ENCODE results near the gene RAB39A.
"Not testable (repeated sequence)": the region's sequence is repeated elsewhere in the genome, so short reads cannot be mapped to it uniquely, and the experiment has no call there.

Gene RAB39A

GRCh38 chr11:107921997-107922396, 6.3 kb upstream of the RAB39A start:
- WGBS, 2 donors (ENCODE audit: extremely low coverage in 2 of 2, insufficient read length in 2 of 2, insufficient replicate concordance in 1 of 2) = no CpG with 5 or more reads among the region's 1 CpG
- no peak overlapping the region for H3K4ac ChIP-seq (ENCODE audit: low read length)
- no peaks in the 10 kb centered on the region for H3K4me1 ChIP-seq (ENCODE audit: control insufficient read depth in 2 of 2, insufficient read depth in 1 of 2, low read depth in 1 of 2, low read length in 2 of 2)
- no peak for DNase-seq (ENCODE audit: low spot score)
- no peak overlapping the region for H3K18ac ChIP-seq (ENCODE audit: low read length)
- no peak overlapping the region for H3K4me3 ChIP-seq (ENCODE audit: low read length in 2 of 2)
- H4K91ac ChIP-seq (ENCODE audit: low read depth, low read length, poor library complexity) = no peak overlapping the region
- H2AFZ ChIP-seq (ENCODE audit: low read length) = no peak overlapping the region
- no peaks in the 10 kb centered on the region for H3K36me3 ChIP-seq (replicated peaks in 1 of 2; ENCODE audit: control insufficient read depth in 2 of 2, insufficient read depth in 2 of 2, low read length in 2 of 2)
- no peak overlapping the region for H3K9ac ChIP-seq (ENCODE audit: low read depth, low read length, poor library complexity)
- H3K4me2 ChIP-seq (ENCODE audit: insufficient read depth, low read length, poor library complexity, severe bottlenecking) = no peak overlapping the region
- H2BK15ac ChIP-seq (ENCODE audit: low read length) = no peak overlapping the region
- no peaks in the 10 kb centered on the region for H3K9me3 ChIP-seq (replicated peaks in 1 of 2; ENCODE audit: control insufficient read depth in 2 of 2, insufficient read depth in 1 of 2, low read depth in 1 of 2, low read length in 2 of 2)
- H3K27me3 ChIP-seq (ENCODE audit: control insufficient read depth in 3 of 3, insufficient read depth in 3 of 3, low read depth in 1 of 3, low read length in 3 of 3) = peaks cover 0 to 3% (median 0%) of the 10 kb centered on the region in 3 experiments
- H3K27ac ChIP-seq (replicated peaks; ENCODE audit: low read length) = no peak overlapping the region
- H3K14ac ChIP-seq (ENCODE audit: low read length) = no peak overlapping the region
- H4K8ac ChIP-seq (ENCODE audit: low read depth, low read length) = no peak overlapping the region
- H3K79me1 ChIP-seq (ENCODE audit: low read depth, low read length) = no peaks in the 10 kb centered on the region
- no peak overlapping the region for H2AK5ac ChIP-seq (ENCODE audit: low read depth, low read length)
- no peak overlapping the region for H2BK12ac ChIP-seq (ENCODE audit: low read length)
- H2BK5ac ChIP-seq (ENCODE audit: low read length) = no peak overlapping the region
- H3K23ac ChIP-seq (ENCODE audit: low read depth, low read length, poor library complexity) = no peak overlapping the region
- H2BK120ac ChIP-seq (ENCODE audit: low read depth, low read length) = no peak overlapping the region

- not testable (repeated sequence) for H2AK5ac ChIP-seq (ENCODE audit: low read depth, low read length); H4K91ac ChIP-seq (ENCODE audit: low read depth, low read length, poor library complexity); H3K23ac ChIP-seq (ENCODE audit: low read depth, low read length, poor library complexity); H3K27me3 ChIP-seq (ENCODE audit: control insufficient read depth in 3 of 3, insufficient read depth in 3 of 3, low read depth in 1 of 3, low read length in 3 of 3); H2BK15ac ChIP-seq (ENCODE audit: low read length); DNase-seq (ENCODE audit: low spot score); H3K27ac ChIP-seq (replicated peaks; ENCODE audit: low read length); H3K9ac ChIP-seq (ENCODE audit: low read depth, low read length, poor library complexity); H3K4ac ChIP-seq (ENCODE audit: low read length); H2BK12ac ChIP-seq (ENCODE audit: low read length); H3K36me3 ChIP-seq (replicated peaks in 1 of 2; ENCODE audit: control insufficient read depth in 2 of 2, insufficient read depth in 2 of 2, low read length in 2 of 2); H2BK120ac ChIP-seq (ENCODE audit: low read depth, low read length); H3K4me3 ChIP-seq (ENCODE audit: low read length in 2 of 2); H3K4me2 ChIP-seq (ENCODE audit: insufficient read depth, low read length, poor library complexity, severe bottlenecking); H3K4me1 ChIP-seq (ENCODE audit: control insufficient read depth in 2 of 2, insufficient read depth in 1 of 2, low read depth in 1 of 2, low read length in 2 of 2); H4K8ac ChIP-seq (ENCODE audit: low read depth, low read length); H3K79me1 ChIP-seq (ENCODE audit: low read depth, low read length); H3K18ac ChIP-seq (ENCODE audit: low read length); H3K14ac ChIP-seq (ENCODE audit: low read length); H2BK5ac ChIP-seq (ENCODE audit: low read length); H3K9me3 ChIP-seq (replicated peaks in 1 of 2; ENCODE audit: control insufficient read depth in 2 of 2, insufficient read depth in 1 of 2, low read depth in 1 of 2, low read length in 2 of 2); H2AFZ ChIP-seq (ENCODE audit: low read length)
- WGBS, 2 donors (ENCODE audit: extremely low coverage in 2 of 2, insufficient read length in 2 of 2, insufficient replicate concordance in 1 of 2) = no CpG with 5 or more reads among the region's 1 CpG
These were observed 4.7 kb upstream of the RAB39A start for GRCh38 chr11:107923519-107923918.

GRCh38 chr11:107924306-107924705, 3.9 kb upstream of the RAB39A start:
- Histone ChIP-seq H3K9me3 (replicated peaks in 1 of 2; ENCODE audit: control insufficient read depth in 2 of 2, insufficient read depth in 1 of 2, low read depth in 1 of 2, low read length in 2 of 2) (no peaks in the 10 kb centered on the region), H3K4me3 (ENCODE audit: low read length in 2 of 2) (no peak overlapping the region), H3K79me1 (ENCODE audit: low read depth, low read length) (no peaks in the 10 kb centered on the region), H3K27me3 (ENCODE audit: control insufficient read depth in 3 of 3, insufficient read depth in 3 of 3, low read depth in 1 of 3, low read length in 3 of 3) (peaks cover 0 to 3% (median 0%) of the 10 kb centered on the region in 3 experiments), H4K91ac (ENCODE audit: low read depth, low read length, poor library complexity) (no peak overlapping the region), H2BK15ac (ENCODE audit: low read length) (no peak overlapping the region), H2AFZ (ENCODE audit: low read length) (no peak overlapping the region), H2BK5ac (ENCODE audit: low read length) (no peak overlapping the region), H3K36me3 (replicated peaks in 1 of 2; ENCODE audit: control insufficient read depth in 2 of 2, insufficient read depth in 2 of 2, low read length in 2 of 2) (no peaks in the 10 kb centered on the region), H4K8ac (ENCODE audit: low read depth, low read length) (no peak overlapping the region), H2AK5ac (ENCODE audit: low read depth, low read length) (no peak overlapping the region), H3K4me1 (ENCODE audit: control insufficient read depth in 2 of 2, insufficient read depth in 1 of 2, low read depth in 1 of 2, low read length in 2 of 2) (peaks cover 0 to 1% of the 10 kb centered on the region in 2 donors), H2BK12ac (ENCODE audit: low read length) (no peak overlapping the region), H3K9ac (ENCODE audit: low read depth, low read length, poor library complexity) (no peak overlapping the region), H3K4me2 (ENCODE audit: insufficient read depth, low read length, poor library complexity, severe bottlenecking) (no peak overlapping the region), H3K4ac (ENCODE audit: low read length) (no peak overlapping the region), H3K14ac (ENCODE audit: low read length) (no peak overlapping the region), H3K18ac (ENCODE audit: low read length) (no peak overlapping the region), H3K23ac (ENCODE audit: low read depth, low read length, poor library complexity) (no peak overlapping the region), H2BK120ac (ENCODE audit: low read depth, low read length) (no peak overlapping the region), H3K27ac (replicated peaks; ENCODE audit: low read length) (no peak overlapping the region)
- no CpG with 5 or more reads among the region's 2 CpGs for WGBS, 2 donors (ENCODE audit: extremely low coverage in 2 of 2, insufficient read length in 2 of 2, insufficient replicate concordance in 1 of 2)
- no peak for DNase-seq (ENCODE audit: low spot score)

GRCh38 chr11:107927559-107927958, 689 bp upstream of the RAB39A start:
- H3K4me3 ChIP-seq (ENCODE audit: low read length in 2 of 2) = peak overlapping the region; percentile 45 to 69
- H3K4me1 ChIP-seq (ENCODE audit: control insufficient read depth in 2 of 2, insufficient read depth in 1 of 2, low read depth in 1 of 2, low read length in 2 of 2) = peaks cover 0 to 4% of the 10 kb centered on the region in 2 donors
- peak overlapping the region; percentile 88 for H2AFZ ChIP-seq (ENCODE audit: low read length)
- no peak overlapping the region for H4K8ac ChIP-seq (ENCODE audit: low read depth, low read length)
- no peak overlapping the region for H2BK120ac ChIP-seq (ENCODE audit: low read depth, low read length)
- H2BK5ac ChIP-seq (ENCODE audit: low read length) = peak overlapping the region; percentile 44
- H3K27ac ChIP-seq (replicated peaks; ENCODE audit: low read length) = peak overlapping the region; percentile 21
- H2AK5ac ChIP-seq (ENCODE audit: low read depth, low read length) = no peak overlapping the region
- no peak overlapping the region for H3K14ac ChIP-seq (ENCODE audit: low read length)
- H3K79me1 ChIP-seq (ENCODE audit: low read depth, low read length) = no peaks in the 10 kb centered on the region
- no peak overlapping the region for H3K23ac ChIP-seq (ENCODE audit: low read depth, low read length, poor library complexity)
- H3K4me2 ChIP-seq (ENCODE audit: insufficient read depth, low read length, poor library complexity, severe bottlenecking) = peak overlapping the region; percentile 81
- no peak overlapping the region for H3K4ac ChIP-seq (ENCODE audit: low read length)
- DNase-seq (ENCODE audit: low spot score) = no peak
- peaks cover 0 to 15% of the 10 kb centered on the region in 2 donors for H3K36me3 ChIP-seq (replicated peaks in 1 of 2; ENCODE audit: control insufficient read depth in 2 of 2, insufficient read depth in 2 of 2, low read length in 2 of 2)
- H3K9me3 ChIP-seq (replicated peaks in 1 of 2; ENCODE audit: control insufficient read depth in 2 of 2, insufficient read depth in 1 of 2, low read depth in 1 of 2, low read length in 2 of 2) = no peaks in the 10 kb centered on the region
- peak overlapping the region; percentile 80 for H3K18ac ChIP-seq (ENCODE audit: low read length)
- peaks cover 0 to 3% (median 0%) of the 10 kb centered on the region in 3 experiments for H3K27me3 ChIP-seq (ENCODE audit: control insufficient read depth in 3 of 3, insufficient read depth in 3 of 3, low read depth in 1 of 3, low read length in 3 of 3)
- H2BK12ac ChIP-seq (ENCODE audit: low read length) = no peak overlapping the region
- H3K9ac ChIP-seq (ENCODE audit: low read depth, low read length, poor library complexity) = no peak overlapping the region
- no CpG with 5 or more reads among the region's 5 CpGs for WGBS, 2 donors (ENCODE audit: extremely low coverage in 2 of 2, insufficient read length in 2 of 2, insufficient replicate concordance in 1 of 2)
- H2BK15ac ChIP-seq (ENCODE audit: low read length) = peak overlapping the region; percentile 71
- no peak overlapping the region for H4K91ac ChIP-seq (ENCODE audit: low read depth, low read length, poor library complexity)

Measured in neuronal stem cell (in vitro differentiated cells).